OCI-LY1 (cell line): Measurements from ENCODE around the gene IMMP2L.

Experiments
- EZH2 ChIP-seq: fragments of 200-600 bp; sonication (generic), shearing (Covaris generic); IDR thresholded peaks from 2 replicates; pipeline ENCODE4 v1.8.0; 2017; ENCODE audit warnings: borderline replicate concordance, mixed run types, mild to moderate bottlenecking, antibody characterized with exemption, low read length, moderate library complexity, mixed read lengths
- TF ChIP-seq, protein P1 (sequence below): fragments of 200-600 bp; sonication (generic), shearing (Covaris generic); IDR thresholded peaks from 2 replicates; pipeline ENCODE4 v1.5.1; 2017; ENCODE audit warnings: mild to moderate bottlenecking, antibody characterized with exemption, low read length, moderate library complexity, mixed read lengths

DNA sequence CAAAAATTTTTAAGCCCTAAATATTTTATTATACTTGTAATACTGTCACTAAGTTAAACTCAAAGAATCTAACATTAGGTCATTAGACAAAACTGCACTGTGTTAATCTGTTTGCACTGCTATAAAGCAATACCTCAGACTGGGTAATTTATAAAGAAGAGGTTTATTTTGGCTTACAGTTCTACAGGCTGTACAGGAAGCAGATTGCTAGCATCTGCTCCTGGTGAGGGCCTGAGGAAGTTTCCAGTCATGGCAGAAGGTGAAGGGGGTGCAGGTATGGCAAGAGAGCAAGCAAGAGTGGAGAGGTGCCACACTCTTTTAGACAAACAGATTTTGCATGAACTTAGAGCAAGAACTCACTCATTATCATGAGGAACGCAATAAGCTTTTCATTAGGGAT lies 125.7 kb downstream of the IMMP2L start:
- TF ChIP-seq, protein P1, sequence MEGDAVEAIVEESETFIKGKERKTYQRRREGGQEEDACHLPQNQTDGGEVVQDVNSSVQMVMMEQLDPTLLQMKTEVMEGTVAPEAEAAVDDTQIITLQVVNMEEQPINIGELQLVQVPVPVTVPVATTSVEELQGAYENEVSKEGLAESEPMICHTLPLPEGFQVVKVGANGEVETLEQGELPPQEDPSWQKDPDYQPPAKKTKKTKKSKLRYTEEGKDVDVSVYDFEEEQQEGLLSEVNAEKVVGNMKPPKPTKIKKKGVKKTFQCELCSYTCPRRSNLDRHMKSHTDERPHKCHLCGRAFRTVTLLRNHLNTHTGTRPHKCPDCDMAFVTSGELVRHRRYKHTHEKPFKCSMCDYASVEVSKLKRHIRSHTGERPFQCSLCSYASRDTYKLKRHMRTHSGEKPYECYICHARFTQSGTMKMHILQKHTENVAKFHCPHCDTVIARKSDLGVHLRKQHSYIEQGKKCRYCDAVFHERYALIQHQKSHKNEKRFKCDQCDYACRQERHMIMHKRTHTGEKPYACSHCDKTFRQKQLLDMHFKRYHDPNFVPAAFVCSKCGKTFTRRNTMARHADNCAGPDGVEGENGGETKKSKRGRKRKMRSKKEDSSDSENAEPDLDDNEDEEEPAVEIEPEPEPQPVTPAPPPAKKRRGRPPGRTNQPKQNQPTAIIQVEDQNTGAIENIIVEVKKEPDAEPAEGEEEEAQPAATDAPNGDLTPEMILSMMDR = no peak
- no peak for TF ChIP-seq EZH2
